Lower leg skin (tissue), 3 donors: ENCODE measurements around the gene KICS2.

Experiments
- CTCF ChIP-seq, 3 donors: fragments of 450-650 bp; IDR thresholded peaks; one replicate each; pipeline ENCODE4 v1.5.1; 2016; ENCODE audit warnings: antibody characterized with exemption in 3 of 3, mild to moderate bottlenecking in 3 of 3, moderate library complexity in 2 of 3
- POLR2A ChIP-seq, 2 donors: fragments of 450-650 bp; IDR thresholded peaks; one replicate each; pipeline ENCODE4 v1.6.1; 2016 to 2017; ENCODE audit warnings: antibody characterized with exemption in 2 of 2, mild to moderate bottlenecking in 1 of 2, moderate library complexity in 1 of 2

- TF ChIP-seq POLR2A (IDR thresholded peaks at IDR 0.05) (no peak), CTCF (IDR thresholded peaks at IDR 0.05) (no peak)
Measured at GRCh38 chr12:64220046-64220445, 2.0 kb downstream of the KICS2 start.
